ENCODE measurements around the gene PCIF1.
"Not testable (repeated sequence)": the region's sequence is repeated elsewhere in the genome, so short reads cannot be mapped to it uniquely, and the experiment has no call there.

Gene PCIF1

DNA sequence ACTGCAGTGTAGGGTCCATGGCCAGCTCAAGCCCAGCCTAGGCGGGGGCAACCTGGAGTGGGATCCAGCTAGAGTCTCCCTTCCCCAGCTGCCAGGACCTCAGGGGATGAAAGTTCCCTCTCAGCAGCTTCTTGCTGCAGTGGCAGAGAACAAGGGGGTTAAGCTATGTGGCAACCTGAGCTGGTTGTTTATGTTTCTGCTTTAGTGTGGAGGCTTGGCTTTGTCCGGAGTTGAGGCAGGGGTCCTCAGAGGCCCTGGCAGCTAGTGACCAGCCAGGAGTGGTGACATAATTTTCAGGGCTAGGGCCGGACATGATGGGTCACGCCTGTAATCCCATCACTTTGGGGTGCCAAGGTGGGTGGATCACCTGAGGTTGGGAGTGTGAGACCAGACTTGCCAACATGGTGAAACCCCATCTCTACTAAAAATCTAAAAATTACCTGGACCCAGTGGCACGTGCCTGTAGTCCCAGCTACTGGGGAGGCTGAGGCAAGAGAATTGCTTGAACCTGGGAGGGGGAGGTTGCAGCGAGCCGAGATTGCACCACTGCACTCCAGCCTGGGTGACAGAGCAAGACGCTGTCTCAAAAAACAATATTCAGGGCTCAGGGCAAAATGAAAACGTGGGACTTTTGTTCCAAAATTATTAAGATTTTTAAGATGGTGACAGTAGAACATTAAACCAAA, 8.5 kb upstream of the PCIF1 start:
- no peak overlapping the region for H3K9ac ChIP-seq
- H4K20me1 ChIP-seq = 0 out of 22 replicates have a peak, but pooled peaks cover 0 to 5% (median 0%) of the 10 kb centered on the region in 11 experiments
- peak overlapping the region in 3 of 11 experiments; percentile 18 to 85 (median 32); a peak in 3 of 22 replicates for H3K27ac ChIP-seq
- H3K9me3 ChIP-seq (replicated peaks in 1 of 11) = no peaks in the 10 kb centered on the region
- H3K4me2 ChIP-seq = peak overlapping the region in 2 of 11 experiments; percentile 82 to 85; a peak in 5 of 22 replicates
- H3K27me3 ChIP-seq = no peaks in the 10 kb centered on the region
- TF ChIP-seq Cebpa-rat (IDR thresholded peaks at IDR 0.05) = no peak
- no peak overlapping the region for H3K4me3 ChIP-seq
- H3K36me3 ChIP-seq = no peaks in the 10 kb centered on the region
- H3K4me1 ChIP-seq = peaks cover 6 to 52% (median 13%) of the 10 kb centered on the region in 10 experiments; a peak in 17 of 20 replicates

DNA sequence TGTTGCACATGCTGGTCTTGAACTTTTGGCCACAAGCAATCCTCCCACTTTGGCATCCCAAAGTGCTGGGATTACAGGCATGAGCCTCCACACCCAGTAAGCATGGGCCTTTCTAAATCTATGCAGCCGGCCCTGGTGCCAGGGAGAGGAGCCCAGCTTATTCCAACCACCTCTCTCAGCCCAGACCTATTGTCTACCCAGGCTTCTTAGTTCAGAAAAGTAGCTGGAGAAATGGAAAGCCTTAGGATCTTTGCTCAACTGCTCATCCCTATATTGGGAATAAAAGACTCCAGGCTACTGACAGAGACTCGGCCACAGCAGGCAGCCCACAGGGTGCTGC, 7.8 kb upstream of the PCIF1 start:
- Histone ChIP-seq H3K9ac (no peak overlapping the region), H3K4me1 (peaks cover 6 to 44% (median 12%) of the 10 kb centered on the region in 10 experiments; a peak in 17 of 20 replicates), H3K4me3 (no peak overlapping the region), H3K9me3 (replicated peaks in 1 of 11) (no peaks in the 10 kb centered on the region), H3K27ac (no peak overlapping the region), H3K27me3 (no peaks in the 10 kb centered on the region), H4K20me1 (0 out of 22 replicates have a peak, but pooled peaks cover 0 to 5% (median 0%) of the 10 kb centered on the region in 11 experiments), H3K4me2 (no peak overlapping the region), H3K36me3 (no peaks in the 10 kb centered on the region)
- no peak for TF ChIP-seq Cebpa-rat (IDR thresholded peaks at IDR 0.05)

DNA sequence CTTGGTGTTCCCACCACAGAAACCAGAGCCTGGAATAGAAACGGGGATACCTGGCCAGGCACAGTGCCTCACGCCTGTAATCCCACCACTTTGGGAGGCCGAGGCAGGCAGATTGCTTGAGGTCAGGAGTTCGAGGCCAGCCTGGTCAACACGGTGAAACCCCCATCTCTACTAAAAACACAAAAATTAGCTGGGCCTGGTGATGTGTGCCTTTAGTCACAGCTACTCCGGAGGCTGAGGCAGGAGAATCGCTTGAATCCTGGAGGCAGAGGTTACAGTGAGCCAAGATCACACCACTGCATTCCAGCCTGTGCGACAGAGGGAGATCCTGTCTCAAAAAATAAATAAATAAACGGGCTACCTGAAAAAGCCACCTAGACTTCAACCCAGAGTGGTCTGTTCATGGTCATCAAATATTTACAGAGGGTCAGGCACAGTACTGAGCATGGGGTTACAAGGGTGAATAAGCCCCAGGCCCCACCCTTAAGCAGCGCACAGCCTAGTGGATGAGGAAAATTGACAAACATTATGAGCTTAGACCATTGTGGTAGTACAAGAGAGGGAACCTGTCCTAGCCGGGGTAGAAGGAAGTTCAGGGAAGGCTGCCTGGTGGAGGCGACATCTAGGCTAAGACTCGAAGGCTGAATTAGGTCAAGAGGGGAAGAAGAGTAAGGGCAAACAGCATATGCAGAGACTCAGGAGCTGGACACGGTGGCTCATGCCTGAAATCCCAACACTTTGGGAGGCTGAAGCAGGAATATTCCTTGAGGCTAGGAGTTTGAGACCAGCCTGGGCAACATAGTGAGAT, 7.2 kb upstream of the PCIF1 start:
- no peak for TF ChIP-seq Cebpa-rat (IDR thresholded peaks at IDR 0.05)
- no peaks in the 10 kb centered on the region for H3K9me3 ChIP-seq (replicated peaks in 1 of 11)
- H3K27ac ChIP-seq = no peak overlapping the region
- no peak overlapping the region for H3K9ac ChIP-seq
- H3K4me2 ChIP-seq = no peak overlapping the region
- H3K36me3 ChIP-seq = no peaks in the 10 kb centered on the region
- H3K4me1 ChIP-seq = peaks cover 4 to 39% (median 10%) of the 10 kb centered on the region in 10 experiments; a peak in 17 of 20 replicates
- no peak overlapping the region for H3K4me3 ChIP-seq
- H4K20me1 ChIP-seq = 0 out of 22 replicates have a peak, but pooled peaks cover 0 to 5% (median 0%) of the 10 kb centered on the region in 11 experiments
- H3K27me3 ChIP-seq = no peaks in the 10 kb centered on the region

DNA sequence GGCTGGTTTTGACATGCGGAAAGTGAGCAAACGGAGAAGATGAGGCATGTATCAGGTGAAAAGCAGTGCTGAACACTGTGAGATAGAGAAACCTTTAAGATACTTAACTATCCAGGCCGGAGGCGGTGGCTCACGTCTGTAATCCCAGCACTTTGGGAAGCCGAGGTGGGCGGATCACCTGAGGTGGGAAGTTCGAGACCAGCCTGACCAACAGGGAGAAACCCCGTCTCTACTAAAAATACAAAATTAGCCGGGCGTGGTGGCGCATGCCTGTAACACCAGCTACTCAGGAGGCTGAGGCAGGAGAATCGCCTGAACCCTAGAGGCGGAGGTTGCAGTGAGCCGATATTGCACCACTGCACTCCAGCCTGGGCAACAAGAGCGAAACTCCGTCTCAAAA, 2.8 kb upstream of the PCIF1 start:
- not testable (repeated sequence) for H3K36me3 ChIP-seq; H3K27me3 ChIP-seq; H3K4me2 ChIP-seq; H3K9me3 ChIP-seq (replicated peaks in 1 of 11); H3K27ac ChIP-seq; H3K4me3 ChIP-seq; H3K9ac ChIP-seq
- Histone ChIP-seq H3K4me1 (peaks cover 18 to 25% (median 22%) of the 10 kb centered on the region in 10 experiments), H4K20me1 (peaks cover 0 to 27% (median 15%) of the 10 kb centered on the region in 11 experiments; a peak in 15 of 22 replicates)

DNA sequence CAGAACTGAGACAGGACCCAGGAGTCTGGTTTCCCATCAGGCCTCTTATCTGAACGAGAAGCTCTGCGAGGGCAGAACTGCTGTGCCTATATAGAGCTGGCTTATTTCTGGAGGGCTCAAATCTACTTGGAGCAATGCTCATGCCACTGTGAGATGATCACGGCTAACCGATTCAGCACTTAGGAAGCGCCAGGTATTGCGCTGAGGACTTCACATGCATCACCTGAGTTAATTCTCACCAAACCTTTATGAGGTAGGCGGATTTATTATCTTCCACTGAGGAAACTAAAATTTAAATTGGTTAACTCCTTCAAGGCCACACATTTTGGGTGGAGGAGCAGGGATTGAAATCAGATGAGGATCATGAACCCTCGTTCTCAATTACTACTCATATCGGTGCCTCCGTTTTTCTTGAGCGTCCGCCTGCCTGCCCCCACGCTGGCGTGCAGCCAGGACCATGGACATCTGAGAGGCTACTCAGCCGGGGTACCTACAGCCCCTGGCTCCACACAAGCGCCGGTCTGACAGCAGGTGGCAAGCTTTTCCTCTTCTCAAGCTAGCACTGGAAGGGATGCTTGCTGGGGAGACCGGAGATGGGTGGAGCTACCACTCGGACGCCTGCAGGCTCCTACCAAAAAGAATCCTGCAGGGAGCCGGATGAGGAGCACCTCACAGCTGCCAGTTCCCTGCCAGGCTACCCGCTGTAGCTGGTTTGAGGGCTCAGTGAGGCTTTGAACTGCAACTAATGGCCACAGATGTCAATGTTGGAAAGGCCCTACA, 1.0 kb upstream of the PCIF1 start:
- H3K27me3 ChIP-seq = no peaks in the 10 kb centered on the region
- TF ChIP-seq Cebpa-rat (IDR thresholded peaks at IDR 0.05) = no peak
- H3K9ac ChIP-seq = peak overlapping the region; percentile 99 to 100 (median 100)
- peak overlapping the region; percentile 78 to 98 (median 86) for H3K4me3 ChIP-seq
- H3K9me3 ChIP-seq (replicated peaks in 1 of 11) = no peaks in the 10 kb centered on the region
- H3K4me2 ChIP-seq = peak overlapping the region; percentile 84 to 99 (median 92)
- H3K4me1 ChIP-seq = peaks cover 18 to 39% (median 26%) of the 10 kb centered on the region in 10 experiments
- H3K36me3 ChIP-seq = peaks cover 17 to 21% (median 19%) of the 10 kb centered on the region in 11 experiments
- H3K27ac ChIP-seq = peak overlapping the region; percentile 99 to 100 (median 100)
- peaks cover 0 to 43% (median 26%) of the 10 kb centered on the region in 11 experiments; a peak in 15 of 22 replicates for H4K20me1 ChIP-seq

DNA sequence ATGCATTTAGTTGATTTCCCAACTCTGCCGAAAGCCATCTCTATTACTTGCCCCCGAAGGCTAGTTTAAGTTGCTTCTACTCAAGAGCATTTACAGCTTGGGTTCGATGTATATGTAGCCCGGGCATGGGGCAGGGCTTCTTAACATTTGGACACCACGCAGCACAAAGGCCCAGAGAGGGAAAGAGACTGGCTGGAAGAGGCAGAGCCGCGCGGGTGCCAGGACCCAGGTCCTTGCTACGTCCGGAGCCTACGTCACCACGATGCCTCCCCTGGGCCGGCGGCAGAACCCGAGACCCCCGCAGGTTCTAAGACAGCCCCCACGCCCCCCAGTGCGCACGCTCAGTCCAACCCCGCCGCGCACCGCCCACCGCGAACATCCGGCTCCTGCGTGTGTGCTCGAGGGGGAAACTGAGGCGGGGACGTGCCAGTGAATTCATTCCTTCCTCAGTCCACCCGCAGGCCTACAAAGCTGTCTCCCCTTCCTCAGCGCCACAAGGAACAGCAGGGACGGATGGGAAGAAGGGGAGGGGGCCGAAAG, 367 bp upstream of the PCIF1 start:
- Histone ChIP-seq H3K4me2 (peak overlapping the region; percentile 84 to 99 (median 92)), H4K20me1 (peaks cover 0 to 50% (median 29%) of the 10 kb centered on the region in 11 experiments; a peak in 15 of 22 replicates), H3K9me3 (replicated peaks in 1 of 11) (no peaks in the 10 kb centered on the region), H3K9ac (peak overlapping the region; percentile 99 to 100 (median 100)), H3K27me3 (no peaks in the 10 kb centered on the region), H3K4me3 (peak overlapping the region; percentile 78 to 98 (median 86)), H3K4me1 (peaks cover 18 to 44% (median 26%) of the 10 kb centered on the region in 10 experiments), H3K27ac (peak overlapping the region; percentile 99 to 100 (median 100)), H3K36me3 (peaks cover 24 to 27% (median 26%) of the 10 kb centered on the region in 11 experiments)
- no peak for TF ChIP-seq Cebpa-rat (IDR thresholded peaks at IDR 0.05)

DNA sequence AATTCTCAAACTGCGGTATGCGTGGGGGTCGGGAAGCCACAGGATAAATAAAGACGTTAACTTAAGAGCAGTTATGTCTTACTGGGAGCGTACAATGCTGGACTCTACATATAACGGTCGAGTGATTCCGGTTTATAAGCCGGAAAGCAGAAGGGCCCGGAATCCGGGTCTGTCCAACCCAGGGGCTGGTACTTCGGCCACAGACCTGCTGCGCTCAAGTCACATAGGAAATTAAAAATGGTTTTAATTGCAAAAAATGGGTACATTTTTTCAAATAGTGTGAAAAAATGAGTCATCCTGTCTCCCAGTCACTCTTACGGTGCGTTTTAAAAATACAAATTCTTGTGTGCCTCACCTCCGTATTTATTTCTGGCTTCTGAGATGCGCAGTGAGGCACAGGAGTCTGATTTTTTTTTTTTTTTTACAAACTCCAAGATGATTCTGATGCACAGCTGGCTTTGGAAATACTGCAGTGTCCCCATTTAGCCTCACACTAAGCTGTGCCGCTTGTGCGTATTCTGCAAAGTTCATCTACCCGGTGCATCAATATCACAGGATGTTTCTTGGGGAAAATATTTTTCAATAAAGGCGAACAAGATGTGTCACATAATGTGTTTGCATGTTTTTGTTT, 1.0 kb downstream of the PCIF1 start:
- peak overlapping the region; percentile 77 to 99 (median 86) for H3K4me2 ChIP-seq
- H3K9ac ChIP-seq = peak overlapping the region; percentile 99 to 100 (median 100)
- TF ChIP-seq Cebpa-rat (IDR thresholded peaks at IDR 0.05) = no peak
- peak overlapping the region; percentile 78 to 98 (median 86) for H3K4me3 ChIP-seq
- H3K4me1 ChIP-seq = peaks cover 18 to 44% (median 26%) of the 10 kb centered on the region in 10 experiments
- peaks cover 0 to 62% (median 29%) of the 10 kb centered on the region in 11 experiments; a peak in 15 of 22 replicates for H4K20me1 ChIP-seq
- H3K27me3 ChIP-seq = no peaks in the 10 kb centered on the region
- H3K27ac ChIP-seq = peak overlapping the region; percentile 99 to 100 (median 100)
- no peaks in the 10 kb centered on the region for H3K9me3 ChIP-seq (replicated peaks in 1 of 11)
- H3K36me3 ChIP-seq = peaks cover 38 to 42% (median 40%) of the 10 kb centered on the region in 11 experiments

DNA sequence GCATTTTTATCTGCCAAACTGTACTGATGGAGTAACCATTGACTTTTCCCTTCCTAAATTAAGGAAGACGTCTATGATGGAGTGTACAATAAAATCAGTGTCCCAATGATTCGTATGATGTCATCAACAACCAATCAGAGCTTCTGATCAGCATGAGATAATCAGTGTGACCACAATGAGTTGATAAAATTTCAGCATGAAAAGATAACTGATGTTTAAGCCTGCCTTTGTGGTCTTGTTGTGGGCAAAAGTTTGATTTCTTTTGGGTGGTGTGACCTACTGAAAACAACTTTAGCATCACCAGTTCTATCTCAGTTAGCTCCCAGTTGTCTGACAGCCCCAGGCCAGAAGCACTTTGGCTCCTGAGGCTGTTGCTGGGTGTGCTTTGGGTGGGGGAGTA, 3.3 kb downstream of the PCIF1 start:
- H3K4me3 ChIP-seq = no peak overlapping the region
- peaks cover 0 to 63% (median 29%) of the 10 kb centered on the region in 11 experiments; a peak in 15 of 22 replicates for H4K20me1 ChIP-seq
- no peaks in the 10 kb centered on the region for H3K27me3 ChIP-seq
- no peaks in the 10 kb centered on the region for H3K9me3 ChIP-seq (replicated peaks in 1 of 11)
- no peak overlapping the region for H3K4me2 ChIP-seq
- H3K4me1 ChIP-seq = peaks cover 18 to 43% (median 26%) of the 10 kb centered on the region in 10 experiments
- no peak for TF ChIP-seq Cebpa-rat (IDR thresholded peaks at IDR 0.05)
- peaks cover 57 to 63% (median 60%) of the 10 kb centered on the region in 11 experiments for H3K36me3 ChIP-seq
- H3K9ac ChIP-seq = peak overlapping the region in 4 of 11 experiments; percentile 0 to 39 (median 14); a peak in 3 of 22 replicates
- H3K27ac ChIP-seq = peak overlapping the region in 2 of 11 experiments; percentile 10 to 39; a peak in 2 of 22 replicates
